RCC 7860 (cell line): ENCODE measurements around the gene LAP3.

Experiments
- DNase-seq: peaks from one replicate; pipeline ENCODE4 v3.0.0-alpha.2; 2015; ENCODE audit warnings: low spot score
- FAIRE-seq: peaks from 2 replicates; lab custom pipeline; 2012; peaks lifted over from hg19 to GRCh38; lab: Jason Lieb, UNC

Gene LAP3

GRCh38 chr4:17614416-17615299 is 37.7 kb downstream of the LAP3 start, which contains the start of gene MED28:
MED28 (plus strand) TSS chr4:17614641; CDS start chr4:17614655, 14 bp downstream.
- FAIRE-seq (peak; percentile 73), DNase-seq (peak; percentile 89)

GRCh38 chr4:17616283-17616682 is 39.3 kb downstream of the LAP3 start:
- DNase-seq, result no peak
- FAIRE-seq, result no peak

GRCh38 chr4:17618926-17619325 is 41.9 kb downstream of the LAP3 start:
- DNase-seq (no peak), FAIRE-seq (no peak)

- DNase-seq (no peak), FAIRE-seq (no peak)
Observed at GRCh38 chr4:17619416-17620105, 42.6 kb downstream of the LAP3 start.

- FAIRE-seq (no peak), DNase-seq (no peak)
Observed at GRCh38 chr4:17623451-17624001, 46.5 kb downstream of the LAP3 start.

GRCh38 chr4:17624821-17625220 is 47.8 kb downstream of the LAP3 start:
- DNase-seq (no peak), FAIRE-seq (no peak)

GRCh38 chr4:17630228-17630627 is 53.2 kb downstream of the LAP3 start:
- no peak for DNase-seq
- no peak for FAIRE-seq

- DNase-seq, result no peak
Observed at GRCh38 chr4:17633600-17633999, 56.6 kb downstream of the LAP3 start.

GRCh38 chr4:17635056-17635455 is 58.1 kb downstream of the LAP3 start:
- FAIRE-seq (no peak), DNase-seq (no peak)

More at GRCh38 chr4:17633600-17633999, 56.6 kb downstream of the LAP3 start:
- FAIRE-seq, result no peak

- no peak for FAIRE-seq
Observed at GRCh38 chr4:17636341-17636695, 59.3 kb downstream of the LAP3 start.

GRCh38 chr4:17636696-17637622 is 60.0 kb downstream of the LAP3 start:
- FAIRE-seq (no peak), DNase-seq (peak; percentile 44)

More at GRCh38 chr4:17636341-17636695, 59.3 kb downstream of the LAP3 start:
- DNase-seq, result no peak

GRCh38 chr4:17639136-17639535 is 62.1 kb downstream of the LAP3 start:
- FAIRE-seq (no peak), DNase-seq (no peak)

- FAIRE-seq, result no peak
- DNase-seq, result no peak
Observed at GRCh38 chr4:17642398-17642783, 65.4 kb downstream of the LAP3 start.

- no peak for FAIRE-seq
- DNase-seq, result no peak
Observed at GRCh38 chr4:17646693-17647092, 69.7 kb downstream of the LAP3 start.

- DNase-seq (no peak), FAIRE-seq (no peak)
Observed at GRCh38 chr4:17647176-17647806, 70.3 kb downstream of the LAP3 start.

- no peak for FAIRE-seq
- DNase-seq, result no peak
Observed at GRCh38 chr4:17647927-17648326, 70.9 kb downstream of the LAP3 start.

GRCh38 chr4:17650406-17650805 is 73.4 kb downstream of the LAP3 start:
- no peak for DNase-seq

GRCh38 chr4:17654701-17655100 is 77.7 kb downstream of the LAP3 start:
- no peak for DNase-seq
- FAIRE-seq, result no peak

More at GRCh38 chr4:17650406-17650805, 73.4 kb downstream of the LAP3 start:
- no peak for FAIRE-seq

GRCh38 chr4:17657090-17657489 is 80.1 kb downstream of the LAP3 start:
- FAIRE-seq (no peak), DNase-seq (no peak)
